Fibroblast of villous mesenchyme (primary cell): Measurements from ENCODE around the gene VASP. TPM values are rescaled to one million over a fixed set of nuclear protein-coding genes. Genes with fewer than 3 reads are reported as not detected.
A peak's percentile ranks its signal among the peaks of the same experiment; 100 is the strongest.

Experiments
- DNase-seq: peaks from one replicate; pipeline ENCODE4 v3.0.0-alpha.2; 2010; ENCODE audit warnings: low read depth
- H3K4me3 ChIP-seq: 2 replicates; pipeline ENCODE4 v1.5.1; 2011; ENCODE audit warnings: low read depth, mild to moderate bottlenecking, low read length
- CTCF ChIP-seq: IDR thresholded peaks from 2 replicates; pipeline ENCODE4 v1.5.1; 2012; ENCODE audit warnings: low read depth, mild to moderate bottlenecking, low read length; ENCODE audit not compliant: insufficient read depth
- total RNA-seq: library from RNA; depleted of rRNA; stranded (reverse); fragments of >200 nt; gene quantifications from 2 replicates; pipeline ENCODE4 v1.2.3, GENCODE V29; 2012

The VASP gene
- total RNA-seq, 1 donor: 158 TPM

- peak; percentile 40 for DNase-seq
- no peak for TF ChIP-seq CTCF
- H3K4me3 ChIP-seq: peak within 1 kb of the TSS; percentile 51
Observed at GRCh38 chr19:45498411-45499195, 8.7 kb upstream of the VASP start, which contains the start of gene PPM1N. Gene PPM1N (plus strand): TSS chr19:45498443. CDS start chr19:45498473, 30 bp downstream.

- no peak overlapping the region for H3K4me3 ChIP-seq
- DNase-seq: peak; percentile 36
- TF ChIP-seq CTCF: no peak
Observed at GRCh38 chr19:45499196-45500180, 7.8 kb upstream of the VASP start.

GRCh38 chr19:45500918-45501729 lies 6.2 kb upstream of the VASP start:
- no peak for TF ChIP-seq CTCF
- no peak for DNase-seq
- no peak overlapping the region for H3K4me3 ChIP-seq

GRCh38 chr19:45501730-45502014 lies 5.6 kb upstream of the VASP start:
- no peak overlapping the region for H3K4me3 ChIP-seq
- TF ChIP-seq CTCF: no peak
- no peak for DNase-seq

- DNase-seq: no peak
- no peak for TF ChIP-seq CTCF
- H3K4me3 ChIP-seq: no peak overlapping the region
Observed at GRCh38 chr19:45502111-45502510, 5.2 kb upstream of the VASP start.

GRCh38 chr19:45503909-45504308 lies 3.4 kb upstream of the VASP start:
- H3K4me3 ChIP-seq: no peak overlapping the region
- TF ChIP-seq CTCF: no peak
- no peak for DNase-seq
